HCT116 (cell line): ENCODE data around the gene GCLC. TPM values are rescaled to one million over a fixed set of nuclear protein-coding genes. Genes with fewer than 3 reads are reported as not detected.

Experiments
- ATAC-seq: fragments of 200-7000 bp; cut with Tn5 transposase; 2 replicates; pipeline ENCODE4 v1.9.1; 2020; ENCODE audit warnings: mild to moderate bottlenecking, moderate library complexity
- BruUV-seq: library from RNA; stranded (reverse); fragments of 400-500 nt; replicated peaks from 2 replicates; lab custom pipeline; 2021; lab: Mats Ljungman, UMichigan
- CTCF ChIA-PET: fragments of 300-600 bp; sonication (Branson Sonifier 250); formaldehyde crosslinking; loops from one replicate; lab custom pipeline; 2021; ENCODE audit warnings: antibody characterized with exemption; lab: Charles Lee
- POLR2A ChIA-PET: fragments of 300-600, 350-600 bp; sonication (Branson Sonifier 250); formaldehyde crosslinking; loops from one replicate; lab custom pipeline; 2021; ENCODE audit warnings: antibody characterized with exemption; lab: Charles Lee
- RAD21 ChIA-PET, 2 experiments: fragments of 300-600 bp; sonication (Branson Sonifier 250); formaldehyde crosslinking; loops; one replicate each; lab custom pipeline; 2023; ENCODE audit warnings: low total read pairs in 2 of 2; ENCODE audit not compliant: uncharacterized antibody in 2 of 2, unreplicated experiment in 2 of 2, low non-redundant PET in 1 of 2; lab: Charles Lee
- DNase-seq: peaks from one replicate; pipeline ENCODE4 v3.0.0-alpha.2; 2010; ENCODE audit warnings: low read depth, low spot score
- H2AFZ ChIP-seq: fragments of 200-600 bp; shearing (Covaris generic), sonication (generic); 2 replicates; pipeline ENCODE4 v1.6.1; 2017; ENCODE audit warnings: low read depth, mixed run types, mixed read lengths, antibody characterized with exemption, low read length; ENCODE audit not compliant: poor library complexity, severe bottlenecking
- H3K27ac ChIP-seq: 2 replicates; pipeline ENCODE4 v1.5.1; 2012; ENCODE audit warnings: low read depth, low read length
- H3K27me3 ChIP-seq: fragments of 200-600 bp; sonication (generic); 2 replicates; pipeline ENCODE4 v1.6.1; 2016; ENCODE audit warnings: mixed run types, low read length, mixed read lengths; ENCODE audit not compliant: insufficient read depth
- H3K36me3 ChIP-seq, 2 experiments: fragments of 200-500 bp in 1 of 2; fragments of 200-600 bp in 1 of 2; sonication (Bioruptor generic) in 1 of 2; sonication (generic) in 1 of 2; 2 replicates each; pipeline versions ENCODE4 v1.5.1 to v1.6.1; 2014 to 2016; ENCODE audit warnings: low read length in 2 of 2, inconsistent platforms in 1 of 2, mixed read lengths in 1 of 2, mixed run types in 1 of 2; ENCODE audit not compliant: insufficient read depth in 2 of 2, control insufficient read depth in 1 of 2
- H3K4me1 ChIP-seq, 2 experiments: fragments of 200-600 bp in 1 of 2; sonication (generic) in 1 of 2; 2 replicates each; pipeline versions ENCODE4 v1.5.1 to v1.6.1; 2012 to 2017; ENCODE audit warnings: low read length in 2 of 2, inconsistent platforms in 1 of 2, mild to moderate bottlenecking in 1 of 2, mixed read lengths in 1 of 2, mixed run types in 1 of 2, moderate library complexity in 1 of 2; ENCODE audit not compliant: insufficient read depth in 2 of 2, control insufficient read depth in 1 of 2
- H3K4me2 ChIP-seq: fragments of 200-600 bp; sonication (generic); 2 replicates; pipeline ENCODE4 v1.6.1; 2017; ENCODE audit warnings: mixed run types, low read length, mixed read lengths
- H3K4me3 ChIP-seq, 2 experiments: fragments of 200-600 bp in 1 of 2; sonication (generic) in 1 of 2; replicated peaks in 1 of 2; 2 replicates each; pipeline ENCODE4 v1.5.1; 2011 to 2016; ENCODE audit warnings: low read length in 2 of 2, control low read depth in 1 of 2, low read depth in 1 of 2, mild to moderate bottlenecking in 1 of 2, mixed read lengths in 1 of 2, mixed run types in 1 of 2
- H3K79me2 ChIP-seq: fragments of 200-600 bp; sonication (generic); 2 replicates; pipeline ENCODE4 v1.6.1; 2017; ENCODE audit warnings: mild to moderate bottlenecking, mixed run types, low read length, moderate library complexity, mixed read lengths; ENCODE audit not compliant: insufficient read depth
- H3K9ac ChIP-seq: fragments of 200-600 bp; sonication (generic); 2 replicates; pipeline ENCODE4 v1.6.1; 2016; ENCODE audit warnings: low read length, mixed read lengths
- H3K9me2 ChIP-seq: fragments of 200-600 bp; sonication (generic), shearing (Covaris generic); 2 replicates; pipeline ENCODE4 v1.6.1; 2017; ENCODE audit warnings: mixed run types, mild to moderate bottlenecking, moderate library complexity; ENCODE audit not compliant: insufficient read depth
- H3K9me3 ChIP-seq, 2 experiments: fragments of 200-500 bp in 1 of 2; fragments of 200-600 bp in 1 of 2; sonication (Bioruptor generic) in 1 of 2; sonication (generic) in 1 of 2; 2 replicates each; pipeline ENCODE4 v1.6.1; 2014 to 2017; ENCODE audit warnings: low read length in 2 of 2, mixed read lengths in 2 of 2, inconsistent platforms in 1 of 2, low read depth in 1 of 2, mild to moderate bottlenecking in 1 of 2, mixed run types in 1 of 2, moderate library complexity in 1 of 2; ENCODE audit not compliant: control insufficient read depth in 1 of 2, insufficient read depth in 1 of 2
- H4K20me1 ChIP-seq: fragments of 200-600 bp; sonication (generic), shearing (Covaris generic); 2 replicates; pipeline ENCODE4 v1.6.1; 2017; ENCODE audit warnings: mixed run types, mild to moderate bottlenecking, moderate library complexity; ENCODE audit not compliant: insufficient read depth
- ATF3 ChIP-seq: IDR thresholded peaks from 2 replicates; pipeline ENCODE4 v1.6.1; 2012
- CBX3 ChIP-seq: IDR thresholded peaks from 2 replicates; pipeline ENCODE4 v1.6.1; 2012; ENCODE audit warnings: low read depth
- CEBPB ChIP-seq: IDR thresholded peaks from 2 replicates; pipeline ENCODE4 v1.6.1; 2012; ENCODE audit warnings: low read depth
- CTCF ChIP-seq, 3 experiments: fragments of 200-600 bp in 1 of 3; sonication (generic) in 1 of 3; IDR thresholded peaks in 2 of 3; conservative IDR thresholded peaks in 1 of 3; 2 replicates each; pipeline ENCODE4 v1.5.1; 2012 to 2017; ENCODE audit warnings: low read depth in 2 of 3, low read length in 2 of 3, antibody characterized with exemption in 1 of 3, borderline replicate concordance in 1 of 3, control low read depth in 1 of 3, mild to moderate bottlenecking in 1 of 3, mixed read lengths in 1 of 3, mixed run types in 1 of 3, moderate library complexity in 1 of 3; ENCODE audit not compliant: insufficient read depth in 1 of 3
- EGR1 ChIP-seq: IDR thresholded peaks from 2 replicates; pipeline ENCODE4 v1.6.1; 2012; ENCODE audit warnings: low read depth
- ELF1 ChIP-seq: IDR thresholded peaks from 2 replicates; pipeline ENCODE4 v1.6.1; 2012; ENCODE audit warnings: low read depth, borderline replicate concordance
- EZH2 ChIP-seq: fragments of 200-600 bp; sonication (generic); IDR thresholded peaks from 2 replicates; pipeline ENCODE4 v1.6.1; 2017; ENCODE audit warnings: antibody characterized with exemption, mixed run types
- EZH2phosphoT487 ChIP-seq: fragments of 200-600 bp; IDR thresholded peaks from 2 replicates; pipeline ENCODE4 v1.6.1; 2018; ENCODE audit warnings: antibody characterized with exemption, borderline replicate concordance
- FOSL1 ChIP-seq: IDR thresholded peaks from 2 replicates; pipeline ENCODE4 v1.6.1; 2012; ENCODE audit warnings: low read depth
- JUND ChIP-seq: IDR thresholded peaks from 2 replicates; pipeline ENCODE4 v1.6.1; 2012
- MAX ChIP-seq: IDR thresholded peaks from 2 replicates; pipeline ENCODE4 v1.6.1; 2012
- POLR2AphosphoS5 ChIP-seq: IDR thresholded peaks from 2 replicates; pipeline ENCODE4 v1.6.1; 2011; ENCODE audit warnings: mild to moderate bottlenecking, low read depth, low read length, moderate library complexity
- REST ChIP-seq: IDR thresholded peaks from 2 replicates; pipeline ENCODE4 v1.6.1; 2012; ENCODE audit warnings: low read depth
- SIN3A ChIP-seq: IDR thresholded peaks from 2 replicates; pipeline ENCODE4 v1.6.1; 2012; ENCODE audit warnings: low read depth
- SRF ChIP-seq: IDR thresholded peaks from 2 replicates; pipeline ENCODE4 v1.6.1; 2012; ENCODE audit warnings: low read depth
- TCF7L2 ChIP-seq: IDR thresholded peaks from 2 replicates; pipeline ENCODE4 v1.7.0; 2011; ENCODE audit warnings: borderline replicate concordance, inconsistent platforms; ENCODE audit not compliant: insufficient read depth, insufficient read length; ENCODE audit errors: extremely low read depth
- ZBTB33 ChIP-seq: IDR thresholded peaks from 2 replicates; pipeline ENCODE4 v1.6.1; 2011; ENCODE audit warnings: mild to moderate bottlenecking, low read length, moderate library complexity; ENCODE audit not compliant: insufficient replicate concordance; ENCODE audit errors: extremely low read depth
- intact Hi-C: fragments of 100-400 bp; cut with micrococcal nuclease; formaldehyde crosslinking; loops from 2 replicates; pipeline ENCODE4 v1.10.0; 2022
- total RNA-seq: library from RNA; stranded (reverse); gene quantifications from one replicate; pipeline ENCODE4 v1.2.1, GENCODE V29; 2021; ENCODE audit not compliant: unreplicated experiment

Gene GCLC
- total RNA-seq, 1 experiment from 2014 or later = 72.0 TPM

- no peaks in the 10 kb centered on the region for H3K9me2 ChIP-seq
- peaks cover 19% of the 10 kb centered on the region; the same call in 1 of the 2 replicates for H3K79me2 ChIP-seq
- ChIA-PET CTCF (interaction anchor here (1.0 to 1.6 kb wide), 2 partner anchors 19 to 215 kb away, joined by 3 to 10 read pairs; no protein-coding TSS in a partner anchor), RAD21 (no interaction called here), POLR2A (interaction anchor here (1.4 kb wide), 1 partner anchor 32 kb away, joined by 3 read pairs; the partner anchor contains the start of gene GCLC)
- no peaks in the 10 kb centered on the region for H4K20me1 ChIP-seq
- no peak overlapping the region for H3K27ac ChIP-seq
- intact Hi-C loops = no loop called here
- no peak overlapping the region for H3K4me2 ChIP-seq
- no peaks in the 10 kb centered on the region for H3K9me3 ChIP-seq
- no peaks in the 10 kb centered on the region for H3K27me3 ChIP-seq
- no peak overlapping the region for H3K9ac ChIP-seq
- H3K4me3 ChIP-seq = no peak overlapping the region
- DNase-seq = no peak
- H3K36me3 ChIP-seq = peaks cover 14 to 57% of the 10 kb centered on the region in 2 experiments
- TF ChIP-seq EZH2phosphoT487 (no peak), CEBPB (no peak), EGR1 (no peak), ZBTB33 (no peak), EZH2 (no peak), SRF (no peak), FOSL1 (no peak), ELF1 (no peak), CTCF (IDR thresholded peaks at IDR 0.05 in 2 of 3, conservative IDR thresholded peaks at IDR 0.05 in 1 of 3; ENCODE audit: borderline replicate concordance in 1 of 3, insufficient read depth in 1 of 3, low read depth in 2 of 3, low read length in 2 of 3) (no peak), MAX (no peak), SIN3A (no peak), JUND (no peak), REST (no peak), POLR2AphosphoS5 (no peak), CBX3 (no peak), ATF3 (no peak), TCF7L2 (no peak)
- H3K4me1 ChIP-seq = no peaks in the 10 kb centered on the region
- BruUV-seq = no TSS peak
- no peak for ATAC-seq
- H2AFZ ChIP-seq = no peak overlapping the region
These were observed 32.3 kb downstream of the GCLC start for GRCh38 chr6:53512626-53513025.
